Stimulated activated CD8-positive, alpha-beta memory T cell treated with anti-CD3 and anti-CD28 coated beads, Interleukin-15, amount 100 ng/mL, for 24 hours (primary cell): ENCODE measurements around the gene NME2.

Experiments
- DNase-seq: peaks from one replicate; pipeline ENCODE4 v3.0.0-alpha.2; 2020; ENCODE audit warnings: low read depth

NME2 gene

GRCh38 chr17:51203838-51204237 lies 37.6 kb downstream of the NME2 start:
- DNase-seq, result no peak

- DNase-seq, result no peak
Measured at GRCh38 chr17:51214920-51215319, 48.7 kb downstream of the NME2 start.

DNA sequence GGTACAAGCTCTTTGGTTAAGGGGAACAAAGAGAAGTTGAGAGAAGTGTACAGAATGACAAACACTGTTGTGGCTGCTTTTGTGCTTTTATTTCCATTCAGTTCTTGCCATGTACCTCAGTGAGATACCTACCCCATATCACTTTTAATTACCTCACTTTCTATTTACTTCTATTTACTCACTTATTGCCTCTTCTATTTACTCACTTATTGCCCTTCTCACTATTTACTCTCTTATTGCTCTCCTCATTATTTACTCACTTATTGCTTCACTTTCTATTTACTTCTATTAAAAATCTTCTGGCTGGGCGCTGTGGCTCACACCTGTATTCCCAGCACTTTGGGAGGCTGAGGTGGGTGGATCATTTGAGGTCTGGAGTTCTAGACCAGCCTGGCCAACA lies 51.7 kb downstream of the NME2 start:
- DNase-seq, result no peak

DNA sequence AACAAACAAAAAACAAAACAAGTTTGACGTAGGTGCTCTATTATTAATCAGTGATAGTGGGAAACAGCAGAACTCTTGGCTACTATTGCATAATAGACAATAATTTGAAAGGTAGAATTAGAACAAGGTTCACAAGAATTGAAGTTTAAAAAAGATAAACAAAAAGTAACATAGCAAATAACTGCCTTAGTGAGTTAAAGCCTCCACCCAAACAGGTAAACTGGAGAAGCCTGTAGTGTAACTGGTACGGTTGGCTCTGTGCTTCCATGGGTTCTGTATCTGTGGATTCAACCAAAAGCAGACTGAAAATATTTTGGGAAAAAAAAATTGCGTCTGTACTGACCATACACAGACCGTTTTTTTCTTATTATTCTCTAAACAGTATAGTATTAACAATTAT lies 55.1 kb downstream of the NME2 start:
- no peak for DNase-seq
